GM19328 (cell line): ENCODE data around the gene PWWP2B.

Experiments
- ATAC-seq: cut with Tn5 transposase; IDR thresholded peaks from one replicate; pipeline ENCODE4 v1.9.1; 2021; ENCODE audit warnings: mild to moderate bottlenecking, moderate library complexity; ENCODE audit not compliant: unreplicated experiment

PWWP2B gene

DNA sequence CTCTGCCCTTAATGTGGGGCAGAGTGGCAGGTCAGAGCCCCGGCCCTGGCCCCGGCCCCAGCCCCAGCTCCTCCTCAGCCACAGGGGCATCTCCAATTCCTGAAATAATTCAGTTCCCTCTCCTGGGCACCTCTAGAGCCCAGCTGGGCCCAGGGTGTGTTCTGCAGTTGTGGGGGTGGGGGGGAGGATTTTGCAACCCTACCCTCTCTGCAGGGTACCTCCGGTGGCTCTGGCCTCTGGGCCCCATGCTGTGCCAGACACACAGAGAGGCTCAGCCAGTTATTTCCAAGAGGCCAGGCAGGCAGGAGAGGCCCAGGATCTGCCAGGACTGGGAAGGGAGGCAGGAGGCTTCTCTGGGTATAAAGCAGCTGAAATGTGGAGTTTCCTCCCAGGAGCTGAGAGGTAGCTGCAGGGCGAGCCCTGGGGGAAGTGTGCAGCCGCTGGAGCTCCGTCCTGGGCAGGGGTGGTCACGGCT lies 47.9 kb downstream of the PWWP2B start:
- no peak for ATAC-seq

DNA sequence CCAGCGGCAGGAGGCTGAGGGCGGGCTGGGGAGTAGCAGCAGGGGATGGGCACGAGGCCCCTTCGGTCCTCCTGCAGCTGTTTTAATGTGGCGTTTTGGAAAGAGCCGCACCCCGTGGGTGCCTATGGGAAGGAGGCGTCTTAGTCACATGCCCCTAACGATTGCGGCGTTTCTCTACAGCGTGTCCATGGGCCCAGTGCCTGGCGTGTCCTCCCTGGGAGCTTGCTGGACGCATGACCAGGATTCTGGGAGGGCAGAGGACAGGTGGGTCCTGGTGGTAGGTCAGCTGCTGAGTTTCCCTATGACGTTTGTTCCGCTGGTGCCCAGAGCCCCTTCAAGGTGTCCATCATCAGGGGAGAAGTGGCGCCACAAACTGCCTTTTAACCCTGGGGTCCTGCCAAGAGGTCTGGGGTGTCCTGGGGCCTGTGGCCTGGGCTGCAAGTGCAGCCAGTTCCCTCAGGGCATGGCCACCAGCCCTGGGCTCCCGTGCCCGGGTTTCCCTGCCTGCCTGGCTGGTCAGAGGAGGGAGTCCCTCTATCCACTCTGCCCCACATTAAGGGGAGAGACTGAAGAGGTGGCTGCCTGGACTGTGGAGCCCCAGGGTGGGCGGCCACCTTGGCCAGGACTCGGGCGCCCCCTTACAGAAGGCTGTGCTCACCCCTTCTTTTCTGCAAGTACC lies 48.7 kb downstream of the PWWP2B start:
- ATAC-seq: no peak

DNA sequence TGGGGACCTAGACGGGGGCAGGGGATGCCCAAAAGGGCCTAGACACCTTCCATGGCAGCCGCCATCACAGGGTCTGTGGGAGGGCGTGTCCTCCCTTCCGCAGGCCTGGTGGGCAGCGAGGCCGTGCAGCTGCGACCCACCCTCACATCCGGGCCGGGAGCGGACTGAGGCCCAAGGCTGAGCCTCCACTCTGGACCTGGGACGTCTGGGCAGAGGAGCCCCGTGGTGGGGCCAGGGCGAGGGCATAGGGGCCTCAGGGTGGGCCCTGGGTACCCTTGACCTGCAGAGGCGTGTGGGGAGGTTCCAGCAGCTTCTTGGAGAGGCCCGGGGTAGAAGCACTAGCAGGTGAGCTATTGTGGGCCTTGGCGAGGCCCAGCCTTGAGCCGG lies 49.2 kb downstream of the PWWP2B start:
- ATAC-seq: no peak

DNA sequence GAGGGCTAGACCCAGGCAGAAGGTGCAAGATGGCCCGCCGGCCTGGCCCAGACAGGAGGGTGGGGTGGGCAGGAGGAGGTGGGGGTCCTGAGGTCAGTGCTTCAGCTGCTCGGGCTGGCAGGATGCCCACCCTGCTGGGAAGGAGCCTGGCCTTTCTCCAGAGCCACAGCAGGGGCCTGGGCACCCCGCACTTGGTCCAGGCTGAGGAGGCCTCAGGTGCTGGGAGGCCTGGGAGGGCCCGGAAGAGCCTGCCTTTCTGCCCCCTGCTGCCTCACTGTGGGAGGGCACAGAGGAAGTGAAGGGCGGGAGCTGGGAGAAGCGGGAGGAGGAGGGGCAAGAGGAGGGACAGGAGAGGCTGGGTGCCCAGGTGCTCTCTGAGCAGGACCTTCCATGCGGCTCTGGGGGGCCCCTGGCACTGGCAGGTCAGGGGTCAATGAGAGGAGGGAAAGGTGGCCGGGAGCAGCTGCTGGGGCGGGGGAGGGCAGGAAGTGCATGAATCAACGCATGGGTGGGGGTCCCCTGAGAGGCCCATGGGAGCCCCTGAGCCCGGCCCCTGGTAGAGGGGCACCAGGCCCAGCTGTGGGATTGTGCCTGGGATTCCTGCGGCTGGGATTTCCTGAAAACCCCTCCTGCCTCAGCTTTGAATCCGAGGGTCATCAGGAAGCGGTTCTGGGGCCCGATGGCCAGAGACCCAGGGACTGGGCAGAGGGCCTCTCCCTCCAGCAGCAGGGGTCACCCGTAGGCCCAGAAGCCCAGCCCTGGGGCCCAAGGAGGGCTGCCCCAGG lies 49.9 kb downstream of the PWWP2B start:
- no peak for ATAC-seq

DNA sequence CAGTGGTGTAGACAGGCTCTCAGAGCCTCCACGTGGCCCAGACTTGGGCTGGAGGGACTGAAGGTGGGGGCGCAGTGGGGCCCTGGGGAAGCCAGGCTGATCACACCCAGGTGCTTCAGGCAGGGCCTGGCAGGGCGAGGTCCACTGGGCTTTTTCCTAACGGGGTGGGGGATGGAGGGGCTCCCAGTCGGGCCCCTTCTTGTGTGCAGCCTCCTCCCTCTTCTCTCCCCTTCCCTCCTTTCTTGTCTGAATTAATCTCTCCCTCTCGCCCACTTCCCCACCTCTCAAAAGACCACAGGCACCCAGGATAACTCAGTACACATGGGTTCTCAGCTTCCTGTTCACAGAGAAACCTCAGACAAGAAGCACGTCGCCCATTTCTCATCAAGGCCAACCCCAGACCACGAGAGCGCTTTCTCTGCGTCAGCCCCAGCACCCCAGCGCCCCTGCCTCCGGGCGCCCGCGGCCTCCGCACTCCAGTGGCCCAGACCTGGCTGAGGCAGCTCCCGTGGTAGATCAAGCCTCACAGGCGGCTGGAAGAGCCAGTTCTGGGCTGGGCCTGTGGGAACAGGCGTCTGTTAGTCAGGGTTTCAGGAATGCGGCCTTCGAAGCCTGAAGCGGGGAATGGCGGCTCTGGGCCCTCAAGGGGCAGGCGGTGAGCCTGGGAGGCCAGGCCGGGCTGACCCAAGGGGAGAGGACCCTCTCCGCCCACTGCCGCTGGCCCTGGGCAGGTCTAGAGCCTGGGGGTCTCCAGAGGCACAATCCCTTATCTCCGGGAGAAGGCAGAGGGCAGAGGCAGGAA lies 50.6 kb downstream of the PWWP2B start:
- ATAC-seq: no peak

DNA sequence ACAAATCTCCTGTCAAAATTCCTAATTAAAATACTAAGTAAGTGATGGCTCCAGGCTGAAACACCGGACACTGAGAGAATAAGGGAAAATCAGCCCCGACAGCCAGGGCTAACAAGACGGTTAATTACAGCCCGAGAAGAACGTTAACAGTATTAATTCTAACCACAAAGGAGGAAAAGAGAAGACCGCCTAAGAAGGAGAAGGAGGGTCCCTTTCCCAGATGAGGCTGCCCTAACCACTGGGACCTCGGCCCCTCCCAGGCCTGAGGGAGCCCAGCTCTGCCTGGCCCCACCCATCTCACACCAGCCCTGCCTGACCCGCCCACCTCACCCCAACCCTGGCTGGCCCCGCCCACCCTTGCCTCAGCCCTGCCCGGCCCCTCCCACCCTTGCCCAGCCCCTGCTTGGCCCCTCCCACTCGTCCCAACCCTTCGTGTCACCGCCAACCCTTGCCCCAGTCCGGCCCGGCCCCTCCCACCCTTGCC lies 51.3 kb downstream of the PWWP2B start:
- no peak for ATAC-seq

DNA sequence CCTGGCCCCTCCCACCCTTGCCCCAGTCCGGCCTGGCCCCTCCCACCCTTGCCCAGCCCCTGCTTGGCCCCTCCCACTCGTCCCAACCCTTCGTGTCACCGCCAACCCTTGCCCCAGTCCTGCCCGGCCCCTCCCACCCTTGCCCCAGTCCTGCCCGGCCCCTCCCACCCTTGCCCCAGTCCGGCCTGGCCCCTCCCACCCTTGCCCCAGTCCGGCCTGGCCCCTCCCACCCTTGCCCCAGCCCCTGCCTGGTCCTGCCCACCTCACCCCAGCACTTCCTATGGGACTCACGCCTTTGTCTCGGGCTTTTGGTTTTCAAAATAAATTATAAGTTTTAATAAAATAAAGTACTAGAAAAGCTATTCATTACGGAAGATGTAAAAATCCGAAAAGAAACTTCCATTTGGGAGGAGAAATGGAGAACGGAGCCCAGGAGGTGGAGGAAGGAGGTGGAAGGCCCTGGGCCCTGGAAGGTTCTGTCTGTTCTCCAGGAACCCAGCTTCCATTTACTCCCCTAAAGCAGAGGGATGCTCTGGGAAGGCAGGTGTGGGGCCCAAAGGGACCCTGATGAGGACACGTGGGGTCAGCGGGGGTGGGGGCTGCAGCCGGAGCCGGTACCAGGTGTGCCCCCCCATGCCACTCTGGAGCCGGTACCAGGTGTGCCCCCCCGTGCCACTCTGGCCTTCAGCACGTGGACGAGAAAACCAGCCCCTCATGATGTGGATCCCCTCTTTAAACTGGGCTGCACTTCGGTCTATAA lies 52.2 kb downstream of the PWWP2B start:
- ATAC-seq: no peak

DNA sequence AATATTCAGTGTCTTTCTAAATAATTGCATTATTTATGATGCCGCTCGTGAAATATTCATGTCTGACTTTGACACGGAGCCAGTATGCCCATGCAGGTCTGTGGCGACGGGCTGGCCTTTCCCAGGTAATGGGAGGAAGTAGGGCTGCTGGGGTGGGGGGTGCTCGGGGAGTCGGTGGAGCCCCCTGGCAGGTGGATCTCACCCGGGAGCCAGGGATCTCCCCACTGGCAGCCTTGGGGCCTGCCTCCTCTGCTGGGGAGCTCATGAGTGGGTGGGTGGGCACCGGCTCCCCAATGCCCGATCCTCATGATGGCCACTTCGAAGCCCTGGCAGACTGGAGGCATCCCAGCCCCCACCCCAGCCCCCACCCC lies 52.8 kb downstream of the PWWP2B start:
- ATAC-seq: no peak

DNA sequence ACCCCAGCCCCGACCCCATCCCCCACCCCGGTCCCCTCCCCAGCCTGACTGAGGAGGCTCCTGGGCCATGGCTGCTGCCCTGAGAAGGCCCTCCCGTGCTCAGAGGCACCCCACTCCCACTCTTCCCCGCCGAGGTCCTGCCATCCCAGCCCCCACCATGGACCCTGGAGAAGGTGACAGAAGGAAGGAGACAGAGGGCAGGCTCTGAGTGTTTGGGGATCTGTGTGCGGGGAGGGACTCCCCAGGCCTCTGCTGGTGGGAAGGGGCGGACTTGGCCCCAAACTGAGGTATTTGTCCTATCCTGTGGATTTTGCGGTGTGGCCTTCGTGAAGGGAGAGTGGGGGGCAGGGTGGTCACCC lies 53.4 kb downstream of the PWWP2B start:
- ATAC-seq: no peak

DNA sequence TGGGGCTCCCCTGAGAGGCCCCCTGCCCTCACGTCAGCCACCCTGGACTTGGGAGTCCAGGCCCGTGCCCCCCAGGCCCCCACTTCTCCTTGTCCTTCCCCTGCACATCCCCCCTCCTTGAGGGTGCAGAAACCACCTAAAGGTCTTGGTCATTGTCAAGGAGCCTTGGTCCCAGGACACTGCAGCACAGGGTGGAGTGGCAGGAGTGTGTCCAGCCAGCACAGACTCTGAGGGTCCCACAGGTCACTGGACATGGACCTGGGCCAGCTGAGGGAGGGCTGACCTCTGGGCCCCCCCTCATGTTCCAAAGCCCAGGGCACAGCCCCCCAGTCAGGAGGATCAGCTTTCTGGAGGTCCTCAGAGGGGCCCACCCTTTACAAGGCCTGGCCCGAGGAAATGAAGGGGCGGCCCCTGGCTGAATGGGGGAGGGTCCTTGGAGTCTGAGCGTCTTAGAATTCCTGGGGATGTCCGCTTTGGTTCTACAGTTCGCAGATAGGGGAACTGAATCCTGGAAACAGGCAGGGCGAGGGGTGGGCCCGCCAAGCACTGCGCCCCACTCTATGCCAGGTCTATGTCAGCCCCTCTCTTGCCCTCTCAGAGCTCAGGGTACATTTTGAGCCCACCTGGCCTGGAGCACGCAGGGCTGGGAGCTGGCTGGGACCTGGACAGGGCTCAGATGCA lies 54.0 kb downstream of the PWWP2B start:
- ATAC-seq: no peak

DNA sequence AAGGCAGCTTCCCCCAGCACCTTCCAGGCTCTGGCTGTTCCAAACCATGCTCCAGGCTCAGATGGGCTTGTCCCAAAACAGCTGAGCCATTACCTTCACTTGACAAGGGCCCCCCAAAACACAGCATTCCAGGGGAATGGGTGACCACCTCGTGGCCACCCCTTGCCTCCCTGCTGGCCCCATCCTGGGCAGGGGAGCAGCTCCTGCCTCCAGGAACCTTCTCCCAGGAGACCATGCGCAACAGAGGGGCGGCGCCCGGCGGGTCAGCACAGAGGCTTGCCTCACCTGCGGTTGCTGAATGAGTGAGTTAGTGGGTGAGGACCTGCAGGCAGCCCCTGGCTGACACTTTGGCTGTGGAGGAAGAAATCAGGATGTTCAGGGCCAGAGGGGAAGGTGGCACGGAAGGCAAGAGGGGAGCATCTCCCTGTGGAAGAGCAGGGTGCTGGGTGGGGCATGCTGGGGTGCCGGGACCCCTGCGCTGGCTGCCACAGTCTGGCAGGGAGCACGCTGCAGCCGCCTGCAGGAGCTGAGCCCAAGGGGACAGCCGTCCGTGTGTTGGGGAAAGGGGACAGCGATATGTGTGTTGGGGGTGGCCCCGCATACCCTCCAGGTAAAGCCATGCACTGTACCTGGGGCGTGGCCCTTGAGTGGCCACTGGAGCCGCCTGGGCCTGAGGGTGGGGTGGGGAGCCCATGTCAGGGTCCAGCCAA lies 54.7 kb downstream of the PWWP2B start:
- ATAC-seq: no peak

DNA sequence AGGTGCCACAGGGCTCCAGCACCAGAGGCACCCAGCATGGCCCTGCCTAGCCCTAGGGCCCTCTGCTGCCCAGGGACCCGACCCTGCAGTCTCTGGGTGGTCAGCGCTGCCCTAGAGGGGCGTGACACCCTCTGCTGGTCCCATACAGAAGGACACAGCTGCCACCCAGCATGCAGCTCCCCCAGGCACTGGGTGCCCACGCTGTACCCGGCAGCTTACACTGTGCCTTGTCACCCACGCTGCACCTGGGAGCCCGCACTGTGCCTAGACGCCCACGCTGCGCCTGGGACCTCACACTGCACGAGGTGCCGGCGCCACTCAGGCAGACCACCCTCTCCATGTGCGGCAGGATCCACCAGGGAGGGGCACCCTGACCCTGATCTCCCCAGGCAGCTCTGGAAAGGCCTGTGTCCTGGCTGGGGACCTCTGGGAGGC lies 55.2 kb downstream of the PWWP2B start:
- ATAC-seq: no peak

DNA sequence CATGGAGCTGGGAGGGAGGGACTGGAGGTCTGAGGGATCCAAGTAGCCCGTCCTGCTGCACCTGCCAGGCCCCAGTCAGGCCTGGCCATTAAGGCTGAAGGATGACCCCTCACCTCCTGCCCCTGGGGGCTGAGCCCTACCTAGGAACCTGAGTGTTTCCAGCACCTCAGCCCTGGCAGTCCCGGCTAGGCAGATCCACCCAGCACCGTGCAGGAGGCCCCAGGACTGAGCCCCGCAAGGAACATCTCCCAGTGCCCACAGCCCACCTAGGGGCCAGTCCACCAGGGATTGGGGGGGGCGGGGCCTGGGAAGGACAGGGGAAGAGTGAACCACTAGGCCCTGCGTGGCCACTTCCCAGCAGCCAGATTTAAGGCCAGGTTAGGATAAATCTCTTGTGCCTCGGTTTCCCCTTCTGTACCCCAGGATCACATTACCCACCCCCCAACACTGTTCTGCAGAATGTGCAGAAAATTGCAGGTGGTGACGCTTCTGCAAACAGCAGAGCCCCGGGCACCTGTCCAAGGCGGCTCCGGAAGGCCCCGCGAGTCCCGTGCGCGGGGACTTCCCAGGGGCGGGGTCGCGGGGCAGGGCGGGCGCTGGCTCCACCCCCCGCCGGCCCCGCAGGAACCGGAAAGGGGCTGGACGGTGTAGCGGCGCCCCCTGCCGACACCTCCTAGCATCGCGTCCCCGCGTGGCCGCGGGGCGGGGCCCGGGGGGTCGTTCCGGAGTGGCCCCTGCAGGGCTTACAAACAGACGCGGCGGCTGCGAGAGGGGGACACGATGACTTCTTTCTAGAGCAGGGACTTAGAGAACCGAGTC lies 55.9 kb downstream of the PWWP2B start:
- ATAC-seq: peak; percentile 83

DNA sequence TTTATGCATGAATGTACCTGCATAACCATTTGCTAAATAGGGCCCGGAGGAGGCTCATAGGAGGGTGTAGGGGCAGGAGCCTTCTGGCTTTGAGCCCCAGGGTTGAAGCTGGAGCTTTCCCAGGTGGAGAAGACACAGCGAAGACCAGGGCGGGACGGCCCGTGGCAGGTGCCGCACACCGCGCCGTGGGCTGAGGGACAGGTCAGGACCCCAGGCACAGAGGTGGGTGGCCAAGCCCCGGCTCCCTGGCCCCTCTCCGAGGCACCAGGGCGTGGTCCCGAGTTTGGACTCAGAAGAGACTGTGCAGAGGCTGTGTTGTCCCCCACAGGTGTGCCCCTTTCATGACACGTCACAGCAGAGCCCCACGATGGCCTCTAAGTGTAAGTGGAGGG lies 56.5 kb downstream of the PWWP2B start:
- ATAC-seq: no peak

DNA sequence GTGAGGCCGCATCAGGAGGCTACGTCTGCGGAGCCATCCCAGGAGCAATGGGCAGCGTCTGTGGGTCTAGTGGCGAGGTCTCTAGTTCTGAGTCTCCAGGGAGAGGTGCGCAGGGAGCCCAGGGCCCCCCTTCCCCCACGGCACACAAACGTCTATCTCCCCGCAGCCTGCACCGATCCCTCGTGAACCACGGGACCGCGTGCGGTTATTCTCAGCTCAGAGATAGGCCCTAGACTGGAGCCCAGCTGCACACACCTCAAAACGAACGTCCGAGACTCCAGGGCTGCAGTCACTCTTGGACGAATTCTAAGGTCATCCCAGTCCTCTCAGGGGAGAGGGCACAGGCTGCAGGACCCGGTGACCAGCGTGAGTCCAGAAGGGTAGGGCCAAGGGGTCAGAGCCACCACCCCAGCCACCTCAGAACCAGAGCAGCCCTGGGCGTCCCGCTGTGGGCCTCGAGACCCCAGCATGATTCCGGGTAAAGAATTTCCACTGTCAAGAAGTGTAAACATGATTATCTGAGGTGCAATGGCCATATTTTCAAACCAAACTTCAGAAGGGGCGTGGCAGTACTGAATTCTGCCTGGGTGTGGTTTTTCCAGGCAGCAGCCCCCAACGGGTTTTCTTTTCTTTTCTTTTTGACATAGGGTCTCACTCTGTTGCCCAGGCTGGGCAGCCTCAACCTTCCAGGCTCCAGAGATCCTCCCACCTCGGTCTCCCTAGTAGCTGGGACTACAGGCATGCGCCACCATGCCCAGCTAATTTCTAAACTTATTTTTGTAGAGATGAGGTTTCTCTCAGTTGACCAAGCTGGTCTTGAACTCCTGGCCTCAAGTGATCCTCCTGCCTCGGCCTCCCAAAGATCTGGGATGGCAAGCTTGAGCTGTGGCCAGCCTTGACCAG lies 57.5 kb downstream of the PWWP2B start:
- no peak for ATAC-seq

DNA sequence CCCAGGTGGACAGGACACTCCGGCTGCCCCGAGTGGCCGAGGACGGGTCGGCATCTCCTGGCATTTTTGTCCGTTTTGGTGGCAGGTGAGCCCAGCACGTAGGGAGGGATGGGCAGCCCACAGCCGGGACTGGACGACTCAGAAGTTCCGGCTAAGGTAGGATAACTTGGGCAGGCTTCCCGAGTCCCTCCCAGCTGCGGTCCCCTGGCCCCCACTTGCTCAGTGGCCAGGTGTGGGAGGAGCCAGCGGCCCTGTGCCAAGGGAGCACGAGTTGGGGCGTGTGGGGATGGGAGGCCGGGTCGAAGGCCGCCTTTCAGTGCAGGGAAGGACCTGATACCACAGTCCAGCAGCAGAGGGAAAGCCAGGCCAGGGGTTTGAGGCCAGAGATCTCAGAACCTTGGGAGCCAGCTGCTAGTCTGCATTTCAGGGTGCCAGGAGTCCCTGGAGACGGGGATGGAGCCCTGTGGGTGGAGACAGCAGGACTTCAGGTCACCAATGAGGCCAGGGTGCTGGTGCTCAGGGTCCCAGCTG lies 58.5 kb downstream of the PWWP2B start:
- no peak for ATAC-seq

DNA sequence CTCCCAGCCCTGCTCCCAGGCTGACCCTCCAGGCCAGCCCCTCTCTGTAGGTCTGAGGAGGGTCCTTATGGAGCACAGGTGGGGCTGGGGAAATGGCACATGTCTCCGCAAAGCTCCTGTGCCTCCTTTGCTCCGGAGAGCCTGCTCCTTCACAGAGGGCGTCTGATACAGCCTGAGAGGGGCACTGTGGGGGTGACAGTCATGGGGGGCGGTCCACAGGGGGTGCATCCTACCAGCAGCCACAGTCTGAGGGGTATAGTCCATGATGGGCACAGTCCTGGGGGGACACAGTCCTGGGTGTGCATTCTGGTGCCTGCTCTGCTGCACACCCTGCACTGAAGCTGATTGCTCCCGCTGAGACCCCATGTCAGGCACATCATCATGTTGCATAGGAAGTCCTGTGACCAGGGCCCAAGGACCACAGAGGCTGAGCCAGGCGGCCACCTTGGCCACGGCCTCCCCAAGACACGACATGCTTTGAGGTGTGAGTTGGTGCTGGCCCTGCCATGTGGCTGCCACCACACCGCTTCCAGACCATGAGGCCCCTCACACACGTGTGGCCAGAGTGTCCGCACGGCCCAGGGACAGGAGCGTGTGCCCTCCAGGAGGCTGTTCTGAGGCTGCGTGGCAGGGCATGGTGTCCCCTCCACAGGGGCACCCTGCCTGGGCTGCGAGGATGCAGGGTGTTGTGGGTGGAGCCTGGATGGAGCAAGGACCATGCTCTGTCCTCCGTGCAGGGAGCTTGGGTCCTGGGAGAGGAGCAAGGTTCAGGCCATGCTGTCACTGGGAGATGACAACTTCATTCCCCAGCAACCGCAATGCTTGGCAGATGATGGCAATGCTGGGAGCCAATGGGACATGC lies 59.2 kb downstream of the PWWP2B start:
- ATAC-seq: no peak
